Fibroblast of mammary gland (primary cell): ENCODE results near the gene ADAMTS3.

Experiments used
- DNase-seq: peaks from one replicate; pipeline ENCODE4 v3.0.0-alpha.2; 2010; ENCODE audit warnings: low read depth
- H3K4me3 ChIP-seq: 2 replicates; pipeline ENCODE4 v1.5.1; 2011; ENCODE audit warnings: low read depth, mild to moderate bottlenecking, low read length, moderate library complexity; ENCODE audit not compliant: control insufficient read depth
- TF ChIP-seq, protein P1 (sequence below): conservative IDR thresholded peaks from 2 replicates; pipeline ENCODE4 v1.5.1; 2011; ENCODE audit warnings: low read depth, low read length, inconsistent platforms; ENCODE audit not compliant: control insufficient read depth, insufficient read depth

Gene ADAMTS3

DNA sequence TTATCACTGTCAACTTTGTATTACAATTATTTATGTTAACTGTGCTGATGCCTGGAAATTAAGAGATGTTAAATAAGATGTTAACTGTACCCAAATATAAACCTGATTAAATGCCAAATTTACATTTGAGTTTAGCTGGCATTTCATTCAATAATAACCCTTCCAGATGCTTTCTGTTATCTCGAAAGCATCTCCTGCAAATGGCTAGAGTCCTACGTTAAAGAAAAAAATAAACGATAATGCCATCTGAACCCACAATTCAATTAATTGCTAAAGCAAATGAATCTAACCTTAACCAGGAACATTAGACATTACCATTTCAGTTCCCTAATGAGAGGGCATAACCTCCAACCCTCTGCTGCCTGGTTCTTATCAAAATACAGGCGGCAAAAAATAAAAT is 145.0 kb downstream of the ADAMTS3 start:
- TF ChIP-seq, protein P1, sequence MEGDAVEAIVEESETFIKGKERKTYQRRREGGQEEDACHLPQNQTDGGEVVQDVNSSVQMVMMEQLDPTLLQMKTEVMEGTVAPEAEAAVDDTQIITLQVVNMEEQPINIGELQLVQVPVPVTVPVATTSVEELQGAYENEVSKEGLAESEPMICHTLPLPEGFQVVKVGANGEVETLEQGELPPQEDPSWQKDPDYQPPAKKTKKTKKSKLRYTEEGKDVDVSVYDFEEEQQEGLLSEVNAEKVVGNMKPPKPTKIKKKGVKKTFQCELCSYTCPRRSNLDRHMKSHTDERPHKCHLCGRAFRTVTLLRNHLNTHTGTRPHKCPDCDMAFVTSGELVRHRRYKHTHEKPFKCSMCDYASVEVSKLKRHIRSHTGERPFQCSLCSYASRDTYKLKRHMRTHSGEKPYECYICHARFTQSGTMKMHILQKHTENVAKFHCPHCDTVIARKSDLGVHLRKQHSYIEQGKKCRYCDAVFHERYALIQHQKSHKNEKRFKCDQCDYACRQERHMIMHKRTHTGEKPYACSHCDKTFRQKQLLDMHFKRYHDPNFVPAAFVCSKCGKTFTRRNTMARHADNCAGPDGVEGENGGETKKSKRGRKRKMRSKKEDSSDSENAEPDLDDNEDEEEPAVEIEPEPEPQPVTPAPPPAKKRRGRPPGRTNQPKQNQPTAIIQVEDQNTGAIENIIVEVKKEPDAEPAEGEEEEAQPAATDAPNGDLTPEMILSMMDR: no peak
- no peak for DNase-seq
- H3K4me3 ChIP-seq: no peak overlapping the region

DNA sequence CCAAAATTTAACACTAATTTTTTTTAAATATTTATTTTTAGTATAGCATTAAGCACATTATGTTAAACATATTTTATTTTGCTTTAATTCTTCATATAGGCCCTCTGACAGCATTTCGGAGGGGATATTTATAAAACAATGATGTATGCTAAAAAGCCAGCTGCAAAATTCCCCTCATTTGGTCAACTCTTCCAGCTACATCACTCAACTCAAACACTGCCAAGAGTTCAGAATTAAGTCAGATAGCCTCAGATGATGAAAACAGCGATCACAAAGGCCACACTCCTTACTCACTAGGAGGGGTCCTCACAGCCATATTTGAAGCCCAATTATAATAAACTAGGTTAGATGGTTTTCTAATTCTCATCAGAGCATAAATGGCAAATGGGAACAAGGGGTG is 146.6 kb downstream of the ADAMTS3 start:
- no peak for DNase-seq
- TF ChIP-seq, protein P1: no peak
- H3K4me3 ChIP-seq: no peak overlapping the region

DNA sequence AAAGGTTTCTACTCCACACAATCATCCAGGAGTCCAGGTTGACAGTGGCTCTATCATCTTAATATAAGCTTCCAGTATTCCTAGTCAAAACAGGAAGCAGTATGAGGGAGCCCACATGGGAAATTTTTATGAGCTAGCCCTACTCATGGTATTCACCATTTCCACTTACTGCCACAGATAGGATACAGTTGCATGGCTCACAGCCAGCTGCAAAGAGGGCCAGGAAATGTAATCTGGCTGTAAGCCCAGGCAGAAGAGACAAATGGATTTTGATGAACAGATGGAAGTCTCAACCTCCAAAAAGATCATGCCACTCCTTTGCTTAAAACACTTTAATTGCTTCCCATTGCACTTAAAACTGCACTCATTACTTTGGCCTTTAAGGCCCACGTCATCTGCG is 150.6 kb downstream of the ADAMTS3 start:
- TF ChIP-seq, protein P1: no peak
- peak; percentile 83 for DNase-seq
- no peak overlapping the region for H3K4me3 ChIP-seq

DNA sequence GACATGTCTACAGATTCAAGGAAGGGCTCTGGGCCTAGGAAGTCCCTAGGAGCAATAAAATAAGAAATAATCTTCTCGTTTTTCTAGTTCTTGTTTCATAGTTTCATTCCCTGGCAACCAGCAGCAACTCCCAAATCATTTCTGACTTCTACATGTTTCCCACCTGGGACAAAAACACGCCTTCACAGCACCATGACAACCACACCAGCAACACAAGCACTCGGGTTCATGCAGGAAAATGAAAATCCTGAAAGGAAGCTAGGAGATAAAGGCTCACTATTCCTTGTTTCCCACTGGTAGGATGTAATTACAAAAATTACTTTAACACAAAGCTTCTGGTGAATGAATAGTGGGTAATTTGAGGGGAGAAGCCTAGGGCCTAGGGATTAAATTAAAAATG is 158.9 kb downstream of the ADAMTS3 start:
- TF ChIP-seq, protein P1: no peak
- no peak overlapping the region for H3K4me3 ChIP-seq
- DNase-seq: no peak

DNA sequence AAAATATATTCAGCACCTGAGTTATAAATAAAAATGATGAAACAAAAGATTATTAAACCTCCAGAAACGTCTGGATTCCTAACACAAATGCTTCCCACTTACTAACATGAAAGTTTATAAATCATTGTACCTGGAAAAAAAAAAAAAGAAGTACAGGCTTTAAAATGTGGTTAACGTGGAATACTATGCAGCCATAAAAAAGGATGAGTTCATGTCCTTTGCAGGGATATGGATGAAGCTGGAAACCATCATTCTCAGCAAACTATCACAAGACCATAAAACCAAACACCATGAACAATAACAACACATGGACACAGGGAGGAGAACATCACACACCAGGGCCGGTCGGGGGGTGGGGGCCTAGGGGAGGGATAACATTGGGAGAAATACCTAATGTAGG is 160.5 kb downstream of the ADAMTS3 start:
- TF ChIP-seq, protein P1: no peak
- H3K4me3 ChIP-seq: no peak overlapping the region
- no peak for DNase-seq

DNA sequence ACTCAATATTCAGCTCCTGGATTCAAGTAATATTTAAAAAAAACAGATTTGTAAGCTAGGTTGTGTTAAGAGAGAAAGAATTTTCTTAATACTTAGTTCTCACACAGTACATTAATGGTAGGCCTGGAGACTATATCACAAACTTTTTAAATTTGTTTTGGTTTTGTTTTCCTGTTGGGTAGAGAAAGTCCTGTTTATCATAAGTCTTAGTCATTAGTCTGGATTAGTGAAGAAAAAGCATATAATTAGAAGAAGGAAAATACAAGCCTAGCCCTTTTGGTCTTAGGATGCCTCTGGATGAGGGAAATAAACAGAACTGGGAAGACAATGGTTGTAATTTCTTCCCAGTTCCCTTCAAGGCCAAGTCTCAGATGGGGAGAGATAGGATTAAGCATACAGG is 163.6 kb downstream of the ADAMTS3 start:
- DNase-seq: no peak
- no peak overlapping the region for H3K4me3 ChIP-seq
- TF ChIP-seq, protein P1: no peak

DNA sequence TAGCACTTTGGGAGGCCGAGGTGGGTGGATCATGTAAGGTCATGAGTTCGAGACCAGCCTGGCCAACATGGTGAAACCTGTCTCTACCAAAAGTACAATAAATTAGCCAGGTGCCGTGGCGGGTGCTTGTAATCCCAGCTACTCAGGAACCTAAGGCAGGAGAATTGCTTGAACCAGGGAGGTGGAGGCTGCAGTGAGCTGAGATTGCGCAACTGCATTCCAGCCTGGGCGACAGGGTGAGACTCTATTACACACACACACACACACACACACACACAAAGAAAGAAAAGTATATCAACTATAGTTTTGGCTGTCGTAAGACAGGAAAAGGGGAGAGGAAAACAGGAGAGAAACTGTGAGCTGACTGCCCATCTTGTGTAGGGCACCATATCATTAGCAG is 171.7 kb downstream of the ADAMTS3 start:
- H3K4me3 ChIP-seq: no peak overlapping the region
- TF ChIP-seq, protein P1: no peak
- DNase-seq: no peak
